Measurements from ENCODE around the gene ADAMTSL2.
A peak's percentile ranks its signal among the peaks of the same experiment; 100 is the strongest.
"Not testable (repeated sequence)": the region's sequence is repeated elsewhere in the genome, so short reads cannot be mapped to it uniquely, and the experiment has no call there.

Gene ADAMTSL2

GRCh38 chr9:133558191-133559126 is 24.0 kb downstream of the ADAMTSL2 start:
- peak; percentile 74 for DNase-seq (ENCODE audit: low spot score)

DNA sequence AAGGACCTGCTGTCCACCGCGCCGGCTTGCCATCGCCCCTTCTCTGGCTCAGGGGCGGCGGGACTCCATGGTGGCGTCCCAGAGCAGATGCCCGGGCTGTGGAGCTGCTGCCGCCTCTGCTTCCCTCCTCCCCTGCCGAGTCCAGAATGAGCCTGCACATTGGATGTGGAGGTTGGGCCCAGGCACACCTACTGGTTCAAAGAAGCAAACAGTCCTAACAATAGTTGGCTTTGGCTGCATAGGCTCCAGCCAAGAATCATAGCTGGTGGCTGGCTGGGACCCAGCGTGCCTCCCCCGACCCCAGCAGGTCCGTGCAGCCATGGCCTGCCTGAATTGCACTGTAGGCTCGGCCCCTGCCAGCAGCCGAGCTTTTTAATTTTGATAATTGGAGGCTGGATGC is 25.8 kb downstream of the ADAMTSL2 start:
- DNase-seq (ENCODE audit: low spot score): no peak

DNA sequence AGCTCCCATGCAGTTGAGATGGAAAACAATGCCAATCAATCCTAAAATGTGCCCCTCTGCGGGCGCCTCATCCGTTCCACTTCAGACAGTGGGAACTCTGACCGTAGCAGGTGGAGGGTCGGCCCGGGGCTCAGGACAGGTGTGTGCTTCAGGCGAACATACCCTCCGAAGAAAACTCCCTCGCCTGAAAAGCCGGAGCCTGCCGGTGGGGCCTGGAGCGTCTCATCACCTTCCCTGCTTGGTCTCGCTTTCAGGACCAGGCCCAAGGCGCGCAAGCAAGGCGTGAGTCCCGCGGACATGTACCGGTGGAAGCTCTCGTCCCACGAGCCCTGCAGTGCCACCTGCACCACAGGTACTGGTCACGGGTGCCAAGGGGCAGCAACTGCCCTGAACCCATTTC is 26.4 kb downstream of the ADAMTSL2 start:
- no peak for DNase-seq (ENCODE audit: low spot score)

DNA sequence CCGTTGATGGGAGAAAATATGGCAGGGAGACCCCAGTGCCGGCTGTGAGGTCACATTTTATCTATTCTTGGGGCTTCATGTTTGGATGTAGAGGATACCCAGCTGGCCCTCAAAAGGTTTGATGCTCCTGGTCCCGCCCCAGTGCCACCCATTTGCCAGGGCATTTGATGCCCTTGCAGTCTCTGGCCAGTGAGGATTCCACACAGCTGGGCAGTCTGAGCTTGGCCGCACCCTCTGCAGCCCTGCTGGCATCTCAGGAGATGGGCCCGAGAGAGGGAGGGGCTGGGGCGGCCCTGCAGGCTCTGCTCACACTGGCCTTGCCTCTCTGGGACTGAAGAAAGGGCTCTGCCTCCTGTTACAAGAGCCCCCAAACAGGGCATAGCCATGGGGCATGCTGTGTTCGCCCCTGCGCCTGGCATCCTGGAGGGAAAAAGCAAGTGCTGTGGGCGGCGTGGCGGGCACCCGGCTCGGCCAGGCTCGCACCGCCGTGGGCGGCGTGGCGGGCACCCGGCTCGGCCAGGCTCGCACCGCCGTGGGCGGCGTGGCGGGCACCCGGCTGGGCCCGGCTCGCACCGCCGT is 27.6 kb downstream of the ADAMTSL2 start:
- DNase-seq (ENCODE audit: low spot score): no peak

- DNase-seq (ENCODE audit: low spot score): no peak
Measured at GRCh38 chr9:133562611-133563290, 28.2 kb downstream of the ADAMTSL2 start.

DNA sequence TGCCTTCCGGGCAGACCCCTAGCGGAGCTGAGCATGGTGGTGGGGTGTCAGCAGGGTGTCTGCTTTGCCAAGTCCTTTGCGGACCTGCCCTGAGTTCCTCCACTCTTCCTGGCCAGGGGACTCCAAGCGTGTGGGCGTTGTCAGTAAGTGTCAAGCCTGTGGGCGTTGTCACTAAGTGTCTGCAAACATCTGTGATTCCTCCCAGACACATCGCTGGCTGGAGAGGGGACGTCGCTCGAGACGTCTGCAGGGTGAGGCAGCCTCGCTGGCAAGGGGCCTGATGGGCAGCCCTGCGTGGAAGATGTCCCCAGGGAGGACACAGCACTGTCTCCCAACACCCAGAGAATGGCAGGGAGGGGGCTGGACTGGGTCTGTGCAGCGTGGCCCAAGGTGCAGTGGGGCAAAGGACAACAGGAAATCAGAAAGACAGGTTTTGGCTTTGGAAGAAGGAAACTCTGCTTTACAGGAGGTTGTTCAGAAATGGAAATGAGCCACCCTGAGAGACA is 28.8 kb downstream of the ADAMTSL2 start:
- DNase-seq (ENCODE audit: low spot score): no peak

DNA sequence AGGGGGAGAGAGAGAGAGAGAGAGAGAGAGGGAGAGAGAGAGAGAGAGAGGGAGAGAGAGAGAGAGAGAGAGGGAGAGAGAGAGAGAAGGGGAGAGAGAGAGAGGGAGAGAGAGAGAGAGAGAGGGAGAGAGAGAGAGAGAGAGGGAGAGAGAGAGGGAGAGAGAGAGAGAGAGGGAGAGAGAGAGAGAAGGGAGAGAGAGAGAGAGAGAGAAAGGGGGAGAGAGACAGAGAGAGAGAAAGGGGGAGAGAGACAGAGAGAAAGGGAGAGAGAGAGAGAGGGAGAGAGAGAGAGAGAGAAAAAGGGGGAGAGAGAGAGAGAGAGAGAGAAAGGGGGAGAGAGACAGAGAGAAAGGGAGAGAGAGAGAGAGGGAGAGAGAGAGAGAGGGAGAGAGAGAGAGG is 29.3 kb downstream of the ADAMTSL2 start:
- DNase-seq (ENCODE audit: low spot score): not testable (repeated sequence)

DNA sequence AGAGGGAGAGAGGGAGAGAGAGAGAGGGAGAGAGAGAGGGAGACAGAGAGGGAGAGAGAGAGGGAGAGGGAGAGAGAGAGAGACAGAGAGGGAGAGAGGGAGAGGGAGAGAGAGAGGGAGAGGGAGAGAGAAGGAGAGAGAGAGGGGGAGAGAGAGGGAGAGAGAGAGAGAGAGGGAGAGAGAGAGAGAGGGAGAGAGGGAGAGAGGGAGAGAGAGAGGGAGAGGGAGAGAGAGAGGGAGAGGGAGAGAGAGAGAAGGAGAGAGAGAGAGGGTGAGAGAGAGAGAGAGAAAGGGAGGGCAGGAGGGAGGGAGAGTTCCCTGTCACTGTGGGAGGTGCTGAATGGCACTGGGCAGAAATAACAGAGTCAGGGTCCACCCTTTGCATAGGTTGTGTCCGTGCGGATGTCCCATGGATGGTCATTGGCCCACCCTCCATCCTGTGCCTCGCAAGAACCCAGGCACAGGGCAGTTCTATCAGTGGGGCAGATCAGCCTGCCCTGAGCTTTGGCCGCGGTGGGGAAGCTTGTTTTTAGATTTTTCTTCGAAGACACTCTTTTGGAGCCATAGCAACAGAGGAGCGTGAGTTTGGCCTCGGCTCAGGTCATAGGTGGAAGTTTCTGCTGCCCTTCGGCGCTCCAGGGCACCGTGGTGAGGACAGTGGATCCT is 30.1 kb downstream of the ADAMTSL2 start:
- no peak for DNase-seq (ENCODE audit: low spot score)

- no peak for DNase-seq (ENCODE audit: low spot score)
Measured at GRCh38 chr9:133566382-133566781, 31.9 kb downstream of the ADAMTSL2 start.

DNA sequence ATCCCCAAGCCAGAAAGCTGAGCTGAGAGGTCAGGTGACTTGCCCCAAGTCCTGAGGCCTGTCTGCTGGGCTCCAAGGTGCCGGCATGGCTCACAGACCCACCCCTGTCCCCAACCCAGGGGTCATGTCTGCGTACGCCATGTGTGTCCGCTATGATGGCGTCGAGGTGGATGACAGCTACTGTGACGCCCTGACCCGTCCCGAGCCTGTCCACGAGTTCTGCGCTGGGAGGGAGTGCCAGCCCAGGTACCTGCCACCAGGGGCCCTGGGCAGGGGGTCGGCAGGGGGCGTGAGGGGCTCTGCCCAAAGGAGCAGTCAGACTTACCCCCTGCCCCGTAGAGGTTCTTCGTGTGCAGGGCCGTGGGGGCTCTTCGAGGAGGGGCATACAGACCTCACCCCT is 32.3 kb downstream of the ADAMTSL2 start:
- no peak for DNase-seq (ENCODE audit: low spot score)

DNA sequence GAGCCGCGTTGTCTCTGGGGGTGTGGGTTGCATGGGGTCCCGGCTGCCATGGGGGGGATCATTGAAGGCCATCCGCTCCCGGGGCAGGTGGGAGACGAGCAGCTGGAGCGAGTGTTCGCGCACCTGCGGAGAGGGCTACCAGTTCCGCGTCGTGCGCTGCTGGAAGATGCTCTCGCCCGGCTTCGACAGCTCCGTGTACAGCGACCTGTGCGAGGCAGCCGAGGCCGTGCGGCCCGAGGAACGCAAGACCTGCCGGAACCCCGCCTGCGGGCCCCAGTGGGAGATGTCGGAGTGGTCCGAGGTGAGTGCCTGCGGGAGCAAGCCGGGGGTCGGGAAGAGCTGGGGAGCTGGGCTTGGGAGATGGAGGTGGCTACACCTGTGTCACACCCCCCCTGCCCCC is 33.7 kb downstream of the ADAMTSL2 start:
- DNase-seq (ENCODE audit: low spot score): no peak

DNA sequence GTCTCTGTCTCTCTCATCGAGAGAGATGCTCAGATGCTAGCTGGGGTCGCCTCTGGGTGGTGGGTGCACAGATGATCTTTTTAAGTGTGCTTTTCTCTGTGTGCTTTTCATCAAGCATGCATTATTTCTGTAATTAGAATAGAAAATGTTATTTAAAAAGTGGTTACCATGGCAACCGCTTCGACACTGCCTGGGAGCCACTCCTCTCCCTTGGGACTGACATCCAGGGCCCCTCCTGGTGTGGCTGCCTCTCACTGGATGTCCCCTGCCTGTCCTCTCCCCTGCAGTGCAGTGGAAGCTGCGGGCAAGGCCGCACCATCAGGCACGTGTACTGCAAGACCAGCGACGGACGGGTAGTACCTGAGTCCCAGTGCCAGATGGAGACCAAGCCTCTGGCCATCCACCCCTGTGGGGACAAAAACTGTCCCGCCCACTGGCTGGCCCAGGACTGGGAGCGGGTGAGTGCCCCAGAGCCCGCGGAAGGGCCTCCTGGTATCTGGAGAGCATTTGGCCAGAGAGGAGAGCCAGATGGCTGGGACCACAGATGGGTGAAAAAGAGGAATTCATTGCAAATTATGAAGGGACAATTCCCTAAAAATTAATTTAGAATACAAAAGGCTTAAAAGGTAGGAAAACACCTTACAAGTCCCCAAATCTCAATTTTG is 34.7 kb downstream of the ADAMTSL2 start:
- DNase-seq (ENCODE audit: low spot score): no peak

GRCh38 chr9:133569891-133570690 is 35.6 kb downstream of the ADAMTSL2 start:
- DNase-seq (ENCODE audit: low spot score): no peak

GRCh38 chr9:133570691-133571080 is 36.2 kb downstream of the ADAMTSL2 start:
- no peak for DNase-seq (ENCODE audit: low spot score)

GRCh38 chr9:133571391-133571890 is 36.9 kb downstream of the ADAMTSL2 start:
- no peak for DNase-seq (ENCODE audit: low spot score)

DNA sequence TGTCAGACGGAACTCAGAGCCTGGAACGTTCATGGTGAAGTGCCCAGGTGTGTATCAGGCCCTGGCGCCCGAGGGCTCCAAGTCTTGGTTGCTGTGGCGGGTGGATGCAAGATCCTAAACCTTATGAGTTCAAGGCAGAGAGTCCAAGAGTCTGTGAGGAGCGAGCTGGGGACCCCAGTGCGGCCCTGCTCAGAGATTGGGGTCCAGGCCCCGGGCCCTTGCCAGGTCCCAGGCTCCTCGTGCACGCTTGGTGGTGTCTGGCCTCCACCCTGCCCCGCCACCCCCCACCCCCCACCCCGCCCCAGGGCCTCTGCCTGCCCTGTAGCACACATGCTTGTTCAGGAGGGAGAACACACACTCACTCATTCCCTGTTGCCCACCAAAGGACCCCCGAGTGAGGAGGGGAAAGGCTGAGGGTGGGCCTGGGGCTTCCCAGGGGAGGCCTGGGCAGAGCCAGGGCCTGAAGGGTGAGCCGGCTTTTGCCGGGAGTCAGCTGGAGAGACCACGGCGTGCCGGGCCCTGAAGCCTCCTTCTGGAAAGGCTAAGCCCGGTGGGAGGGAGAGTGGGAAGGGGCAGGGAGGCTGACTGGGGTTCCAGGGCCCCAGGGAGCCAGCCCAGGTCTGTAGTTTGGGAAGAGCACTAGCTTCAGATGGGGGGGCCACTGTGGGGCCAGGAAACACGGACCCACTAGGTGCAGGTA is 37.5 kb downstream of the ADAMTSL2 start:
- no peak for DNase-seq (ENCODE audit: low spot score)

DNA sequence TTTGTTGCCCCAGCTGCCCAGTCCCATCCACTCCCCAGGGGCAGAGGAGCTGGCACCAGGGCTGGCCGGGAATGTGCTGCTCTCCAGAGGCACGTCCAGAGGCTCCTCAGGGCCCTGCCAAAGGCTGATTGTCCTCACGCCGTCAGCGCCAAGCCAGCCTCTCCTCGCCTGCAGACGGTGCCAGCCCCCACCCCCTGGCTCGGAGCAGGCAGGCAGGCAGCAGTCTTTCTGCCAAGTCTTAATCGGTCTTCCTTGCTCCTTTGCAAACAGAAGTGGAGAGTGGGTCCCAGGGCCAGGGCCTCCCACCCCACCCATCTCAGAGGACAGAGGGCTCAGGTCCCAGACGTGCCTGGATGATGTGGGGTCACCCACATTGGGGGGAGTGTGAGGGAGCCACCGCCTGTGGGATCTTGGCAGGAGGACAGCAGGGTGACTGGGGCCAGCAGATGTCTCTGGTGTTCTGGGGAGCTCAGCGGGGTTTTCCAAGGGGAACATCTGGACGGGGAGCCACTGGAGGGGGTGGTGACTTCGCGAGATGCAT is 38.4 kb downstream of the ADAMTSL2 start:
- DNase-seq (ENCODE audit: low spot score): peak; percentile 77

DNA sequence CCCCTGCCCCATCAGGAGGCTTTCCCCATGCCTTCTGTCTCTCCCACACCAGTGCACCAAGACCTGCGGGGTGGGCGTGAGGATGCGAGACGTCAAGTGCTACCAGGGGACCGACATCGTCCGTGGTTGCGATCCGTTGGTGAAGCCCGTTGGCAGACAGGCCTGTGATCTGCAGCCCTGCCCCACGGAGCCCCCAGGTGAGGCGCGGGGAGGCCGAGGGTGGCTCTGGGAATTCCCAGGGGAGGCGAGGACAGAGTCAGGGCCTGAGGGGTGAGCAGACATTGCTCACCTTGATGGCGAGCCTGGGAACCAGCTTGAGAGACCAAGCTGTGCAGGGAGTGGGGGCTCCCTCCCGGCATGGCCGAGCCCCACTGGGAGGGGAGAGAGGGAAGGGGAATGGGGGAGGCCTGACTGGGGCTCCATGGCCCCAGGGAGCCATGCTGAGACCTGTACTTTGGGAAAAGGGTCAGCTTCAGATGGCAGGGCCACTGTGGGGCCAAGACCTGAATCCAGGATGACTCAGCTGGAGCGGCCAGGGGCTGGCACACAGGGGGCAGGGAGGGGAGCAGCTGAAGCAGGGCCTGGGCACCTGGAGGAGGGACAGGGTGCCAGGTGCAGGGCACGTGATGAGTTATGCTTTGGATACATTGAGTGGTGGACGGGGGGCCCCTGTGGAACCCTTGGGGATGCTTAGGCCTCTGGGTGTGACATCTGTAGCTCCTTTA is 39.4 kb downstream of the ADAMTSL2 start:
- DNase-seq (ENCODE audit: low spot score): no peak

DNA sequence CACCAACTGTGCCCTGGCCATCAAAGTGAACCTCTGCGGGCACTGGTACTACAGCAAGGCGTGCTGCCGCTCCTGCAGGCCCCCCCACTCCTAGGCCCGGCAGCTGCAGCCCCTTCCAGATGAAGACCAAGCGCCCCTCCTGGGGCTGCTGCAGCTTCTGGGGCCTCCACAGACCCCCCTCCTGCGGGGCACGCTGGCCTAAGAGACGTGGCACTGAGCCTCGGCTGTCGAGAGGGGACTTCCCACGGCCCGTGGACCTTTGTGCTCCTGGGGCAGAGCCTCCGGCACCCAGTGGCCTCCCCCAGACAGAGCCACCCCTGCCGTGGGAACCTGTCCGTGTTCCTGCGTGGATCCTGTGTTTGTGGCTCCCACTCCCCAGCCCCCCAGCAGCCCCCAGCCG is 40.3 kb downstream of the ADAMTSL2 start:
- no peak for DNase-seq (ENCODE audit: low spot score)

Data from pons (tissue), 1 donor.